PC-9 (cell line): ENCODE measurements around the gene GLS.

Experiments
- CTCF ChIP-seq: fragments of 200-600 bp; sonication (generic); conservative IDR thresholded peaks from 2 replicates; pipeline ENCODE4 v1.6.1; 2017; ENCODE audit warnings: mixed run types, antibody characterized with exemption, mild to moderate bottlenecking, moderate library complexity
- EZH2 ChIP-seq: fragments of 200-600 bp; sonication (generic); IDR thresholded peaks from 2 replicates; pipeline ENCODE4 v1.8.0; 2017; ENCODE audit warnings: antibody characterized with exemption, low read depth

GRCh38 chr2:191013932-191014652 lies 133.5 kb downstream of the GLS start, which contains the start of gene STAT1:
- TF ChIP-seq CTCF: no peak
- TF ChIP-seq EZH2: no peak
